ENCODE data around the gene PMVK. TPM values are rescaled to one million over a fixed set of nuclear protein-coding genes. Genes with fewer than 3 reads are reported as not detected.

Gene PMVK
- total RNA-seq, 1 experiment from 2014 or later, result 32.3 TPM

DNA sequence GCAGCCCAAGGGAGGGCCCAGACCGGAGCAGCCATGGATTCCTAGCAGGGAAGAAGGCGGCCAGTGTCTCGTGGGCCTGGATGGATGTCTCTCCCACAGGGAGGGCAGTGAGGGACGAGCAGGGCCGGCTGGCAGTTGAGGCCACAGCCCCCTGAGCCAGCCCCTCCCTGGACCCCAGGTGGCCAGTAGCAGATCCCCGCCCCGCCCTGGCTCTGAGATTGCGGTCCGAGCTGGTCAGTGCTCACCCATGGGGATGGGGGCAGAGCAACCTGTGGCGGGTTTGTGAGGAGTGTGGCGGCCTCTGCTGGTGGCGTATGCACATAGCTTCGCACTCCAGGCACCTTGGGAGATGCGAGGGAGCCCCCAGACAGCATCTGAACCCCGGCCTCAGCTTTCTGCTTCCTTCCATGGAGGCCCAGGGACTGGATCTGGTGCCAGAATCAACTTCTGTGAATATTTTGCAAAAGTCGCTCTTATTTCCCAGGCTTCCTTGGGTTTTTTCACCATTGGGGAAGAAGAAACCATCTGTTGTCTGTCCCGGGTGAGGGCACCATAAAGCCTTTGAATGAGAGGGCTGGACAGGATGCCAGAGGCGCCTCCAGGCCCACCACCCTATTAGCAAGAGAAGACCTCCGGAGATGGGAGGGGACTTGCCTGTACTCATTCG is 58.0 kb downstream of the PMVK start:
- CTCF ChIA-PET, result interaction anchor here (0.5 to 1.1 kb wide), 14 partner anchors 12 to 399 kb away, joined by 3 to 13 read pairs (median 4); no protein-coding TSS in a partner anchor
- H3K4me2 ChIP-seq (ENCODE audit: low read length), result no peak overlapping the region

DNA sequence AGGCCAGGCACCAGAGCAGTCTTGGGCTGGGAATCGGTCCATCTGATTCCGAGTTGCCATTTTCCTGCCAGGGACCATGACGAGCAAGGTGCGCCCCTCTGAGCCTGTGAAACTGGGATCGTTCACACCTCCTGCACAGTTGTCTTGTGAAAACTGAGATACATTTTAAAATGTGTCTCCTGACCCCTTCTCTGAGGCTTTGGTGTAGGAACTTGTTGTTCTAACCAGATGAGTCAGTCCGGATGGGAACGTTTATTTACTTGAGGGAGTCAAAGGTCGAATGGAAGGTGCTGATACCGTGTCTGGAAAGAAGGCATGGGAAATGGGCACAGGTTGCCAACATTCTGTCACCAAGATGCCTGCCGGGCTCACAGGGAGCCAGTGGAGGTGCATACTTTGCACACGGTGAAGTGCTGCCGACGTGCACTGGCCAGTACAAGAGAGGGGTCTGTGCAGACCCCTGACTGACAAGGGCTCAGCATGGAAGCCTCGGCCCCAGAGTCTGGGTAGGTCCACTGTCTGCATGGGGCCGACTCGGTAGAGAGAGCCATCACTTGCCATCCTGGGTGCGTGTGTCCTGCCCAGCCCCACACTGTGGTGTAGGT is 59.0 kb downstream of the PMVK start:
- peak; percentile 51 for DNase-seq
- TF ChIP-seq, protein P1, sequence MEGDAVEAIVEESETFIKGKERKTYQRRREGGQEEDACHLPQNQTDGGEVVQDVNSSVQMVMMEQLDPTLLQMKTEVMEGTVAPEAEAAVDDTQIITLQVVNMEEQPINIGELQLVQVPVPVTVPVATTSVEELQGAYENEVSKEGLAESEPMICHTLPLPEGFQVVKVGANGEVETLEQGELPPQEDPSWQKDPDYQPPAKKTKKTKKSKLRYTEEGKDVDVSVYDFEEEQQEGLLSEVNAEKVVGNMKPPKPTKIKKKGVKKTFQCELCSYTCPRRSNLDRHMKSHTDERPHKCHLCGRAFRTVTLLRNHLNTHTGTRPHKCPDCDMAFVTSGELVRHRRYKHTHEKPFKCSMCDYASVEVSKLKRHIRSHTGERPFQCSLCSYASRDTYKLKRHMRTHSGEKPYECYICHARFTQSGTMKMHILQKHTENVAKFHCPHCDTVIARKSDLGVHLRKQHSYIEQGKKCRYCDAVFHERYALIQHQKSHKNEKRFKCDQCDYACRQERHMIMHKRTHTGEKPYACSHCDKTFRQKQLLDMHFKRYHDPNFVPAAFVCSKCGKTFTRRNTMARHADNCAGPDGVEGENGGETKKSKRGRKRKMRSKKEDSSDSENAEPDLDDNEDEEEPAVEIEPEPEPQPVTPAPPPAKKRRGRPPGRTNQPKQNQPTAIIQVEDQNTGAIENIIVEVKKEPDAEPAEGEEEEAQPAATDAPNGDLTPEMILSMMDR (conservative IDR thresholded peaks at IDR 0.05; ENCODE audit: low read depth, low read length), result no peak
- TF ChIP-seq EZH2 (IDR thresholded peaks at IDR 0.05; ENCODE audit: low read length, unreplicated experiment) (no peak), EZH2phosphoT487 (IDR thresholded peaks at IDR 0.05; ENCODE audit: borderline replicate concordance, low read length) (no peak)
- Histone ChIP-seq H3K27me3 (ENCODE audit: low read length) (no peaks in the 10 kb centered on the region), H3K79me2 (ENCODE audit: low read length) (no peaks in the 10 kb centered on the region), H3K9ac (ENCODE audit: low read length) (no peak overlapping the region), H3K27ac (ENCODE audit: low read length) (no peak overlapping the region), H3F3A (ENCODE audit: low read length, unreplicated experiment) (no peaks in the 10 kb centered on the region), H3K9me3 (ENCODE audit: low read length) (no peaks in the 10 kb centered on the region), H4K20me1 (ENCODE audit: low read length) (no peaks in the 10 kb centered on the region), H3K4me2 (ENCODE audit: low read length) (peak overlapping the region; percentile 32; the same call in 1 of the 2 replicates), H3K9me2 (replicated peaks; ENCODE audit: low read length) (no peaks in the 10 kb centered on the region), H3K36me3 (ENCODE audit: low read depth, low read length) (no peaks in the 10 kb centered on the region), H3K4me3 (ENCODE audit: low read length) (no peak overlapping the region), H3K4me1 (ENCODE audit: insufficient read depth, low read length) (peaks cover 9% of the 10 kb centered on the region), H2AFZ (ENCODE audit: low read length) (no peak overlapping the region)
- ATAC-seq, result peak; percentile 51
- intact Hi-C loops (cut with micrococcal nuclease), result loop anchor here (2.0 to 5.0 kb wide), 2 partner anchors 60 to 319 kb away; partner anchors contain the start of genes PMVK and UBE2Q1
- POLR2A ChIA-PET (ENCODE audit: unreplicated experiment), result no interaction called here
- no TSS peak for BruUV-seq (replicated peaks)
- CTCF ChIA-PET, result no interaction called here

More for the DNA sequence above, 58.0 kb downstream of the PMVK start:
- POLR2A ChIA-PET (ENCODE audit: unreplicated experiment), result interaction anchor here (0.6 kb wide), 1 partner anchor 319 kb away, joined by 3 read pairs; no protein-coding TSS in a partner anchor
- peak; percentile 80 for DNase-seq
- H3K79me2 ChIP-seq (ENCODE audit: low read length), result no peaks in the 10 kb centered on the region
- H2AFZ ChIP-seq (ENCODE audit: low read length), result no peak overlapping the region; the same call in 1 of the 2 replicates
- no peaks in the 10 kb centered on the region for H4K20me1 ChIP-seq (ENCODE audit: low read length)
- no peaks in the 10 kb centered on the region for H3K9me3 ChIP-seq (ENCODE audit: low read length)
- no peak overlapping the region for H3K9ac ChIP-seq (ENCODE audit: low read length)
- peaks cover 9% of the 10 kb centered on the region for H3K4me1 ChIP-seq (ENCODE audit: insufficient read depth, low read length)
- no peak overlapping the region for H3K4me3 ChIP-seq (ENCODE audit: low read length)
- ATAC-seq, result peak; percentile 93
- intact Hi-C loops (cut with micrococcal nuclease), result loop anchor here (1.0 to 5.0 kb wide), 3 partner anchors 59 to 209 kb away; partner anchors contain the start of gene PMVK
- H3K9me2 ChIP-seq (replicated peaks; ENCODE audit: low read length), result no peaks in the 10 kb centered on the region
- no peak for TF ChIP-seq EZH2 (IDR thresholded peaks at IDR 0.05; ENCODE audit: low read length, unreplicated experiment)
- TF ChIP-seq, protein P1 (conservative IDR thresholded peaks at IDR 0.05; ENCODE audit: low read depth, low read length), result peak; percentile 97
- H3K27me3 ChIP-seq (ENCODE audit: low read length), result no peaks in the 10 kb centered on the region
- no TSS peak for BruUV-seq (replicated peaks)
- H3K36me3 ChIP-seq (ENCODE audit: low read depth, low read length), result no peaks in the 10 kb centered on the region
- H3F3A ChIP-seq (ENCODE audit: low read length, unreplicated experiment), result no peaks in the 10 kb centered on the region
- H3K27ac ChIP-seq (ENCODE audit: low read length), result no peak overlapping the region
